Prostate gland (tissue), 2 donors: ENCODE data around the gene MAP3K4. TPM values are rescaled to one million over a fixed set of nuclear protein-coding genes. Genes with fewer than 3 reads are reported as not detected.
"Not testable (repeated sequence)": the region's sequence is repeated elsewhere in the genome, so short reads cannot be mapped to it uniquely, and the experiment has no call there.

Experiments
- DNase-seq: peaks from one replicate; pipeline ENCODE4 v3.0.0-alpha.2; 2019; ENCODE audit warnings: low spot score
- H3K27ac ChIP-seq, 2 donors: fragments of 200-600 bp; sonication (generic); 2 replicates each; pipeline ENCODE4 v1.5.1; 2017 to 2019
- H3K27me3 ChIP-seq: fragments of 200-600 bp; sonication (generic); replicated peaks from 2 replicates; pipeline ENCODE4 v1.5.1; 2019; ENCODE audit not compliant: insufficient read depth
- H3K36me3 ChIP-seq, 2 donors: fragments of 200-600 bp; sonication (generic); 1 replicate in 1 of 2; 2 replicates in 1 of 2; pipeline versions ENCODE4 v1.5.1 to v1.8.1; 2017 to 2019
- H3K4me1 ChIP-seq: fragments of 200-600 bp; sonication (generic); replicated peaks from 2 replicates; pipeline ENCODE4 v1.5.1; 2019
- H3K4me3 ChIP-seq, 2 donors: fragments of 200-600 bp; sonication (generic); 2 replicates each; pipeline ENCODE4 v1.5.1; 2017 to 2019
- H3K9me3 ChIP-seq: fragments of 200-600 bp; sonication (generic); 2 replicates; pipeline ENCODE4 v1.5.1; 2017
- CTCF ChIP-seq, 4 experiments: fragments of 200-600 bp in 2 of 4; fragments of 450-650 bp in 2 of 4; sonication (generic) in 2 of 4; IDR thresholded peaks; 1 replicate in 3 of 4; 2 replicates in 1 of 4; pipeline ENCODE4 v1.5.1; 2016 to 2019; ENCODE audit warnings: antibody characterized with exemption in 4 of 4, mild to moderate bottlenecking in 2 of 4, moderate library complexity in 2 of 4
- POLR2A ChIP-seq: fragments of 450-650 bp; IDR thresholded peaks from one replicate; pipeline ENCODE4 v1.6.1; 2016; ENCODE audit warnings: antibody characterized with exemption, mild to moderate bottlenecking
- POLR2AphosphoS5 ChIP-seq: sonication (generic); formaldehyde crosslinking; IDR thresholded peaks from one replicate; pipeline ENCODE4 v1.6.1; 2017; ENCODE audit warnings: antibody characterized with exemption
- WGBS: methylation state at CpG from one replicate; pipeline ENCODE4 v1.1.5; 2018; 5-methylcytosine and 5-hydroxymethylcytosine counted together
- intact Hi-C: fragments of 100-400 bp; cut with DNase I; formaldehyde crosslinking; loops from one replicate; pipeline ENCODE4 v1.14.2; 2022
- total RNA-seq, 2 donors: library from RNA; depleted of rRNA; stranded (reverse); fragments of >200 nt; gene quantifications; one replicate each; pipeline ENCODE4 v1.1.0, GENCODE V29; 2016

Gene MAP3K4
- total RNA-seq, 2 donors from 2014 or later = 26.2 to 59.2 TPM

- TF ChIP-seq POLR2AphosphoS5 = no peak
- no peak for TF ChIP-seq CTCF (IDR thresholded peaks at IDR 0.05)
- TF ChIP-seq POLR2A = no peak
- H3K4me1 ChIP-seq = no peaks in the 10 kb centered on the region
- no peaks in the 10 kb centered on the region for H3K9me3 ChIP-seq
- DNase-seq = no peak
- no peak overlapping the region for H3K4me3 ChIP-seq
- no peaks in the 10 kb centered on the region for H3K27me3 ChIP-seq
- H3K36me3 ChIP-seq = no peaks in the 10 kb centered on the region
- no peak overlapping the region for H3K27ac ChIP-seq
- WGBS = 27% methylated on average over 1 of the region's 1 CpG
- intact Hi-C loops = no loop called here
These were observed 16.4 kb upstream of the MAP3K4 start for GRCh38 chr6:160975162-160975561.

DNA sequence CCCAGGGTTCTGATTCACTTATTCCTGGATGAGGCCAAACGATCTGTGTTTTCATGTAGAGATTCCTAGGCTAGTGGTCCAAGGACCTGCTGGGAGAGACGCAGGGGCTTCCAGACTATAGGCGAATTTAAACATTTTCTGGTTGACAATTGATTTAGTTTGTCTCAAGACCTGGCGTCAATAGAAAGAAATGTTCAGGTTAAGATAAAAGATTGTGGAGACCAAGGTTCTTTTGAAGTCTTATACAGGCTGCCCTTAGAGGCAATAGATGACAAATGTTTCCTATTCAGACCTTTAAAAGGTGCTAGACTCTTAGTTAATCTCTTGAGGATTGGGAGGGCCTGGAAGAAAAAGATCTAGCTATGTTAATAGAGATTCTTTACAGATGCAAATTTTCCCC lies 15.6 kb upstream of the MAP3K4 start:
- intact Hi-C loops, H3K27me3 ChIP-seq: not testable (repeated sequence)

DNA sequence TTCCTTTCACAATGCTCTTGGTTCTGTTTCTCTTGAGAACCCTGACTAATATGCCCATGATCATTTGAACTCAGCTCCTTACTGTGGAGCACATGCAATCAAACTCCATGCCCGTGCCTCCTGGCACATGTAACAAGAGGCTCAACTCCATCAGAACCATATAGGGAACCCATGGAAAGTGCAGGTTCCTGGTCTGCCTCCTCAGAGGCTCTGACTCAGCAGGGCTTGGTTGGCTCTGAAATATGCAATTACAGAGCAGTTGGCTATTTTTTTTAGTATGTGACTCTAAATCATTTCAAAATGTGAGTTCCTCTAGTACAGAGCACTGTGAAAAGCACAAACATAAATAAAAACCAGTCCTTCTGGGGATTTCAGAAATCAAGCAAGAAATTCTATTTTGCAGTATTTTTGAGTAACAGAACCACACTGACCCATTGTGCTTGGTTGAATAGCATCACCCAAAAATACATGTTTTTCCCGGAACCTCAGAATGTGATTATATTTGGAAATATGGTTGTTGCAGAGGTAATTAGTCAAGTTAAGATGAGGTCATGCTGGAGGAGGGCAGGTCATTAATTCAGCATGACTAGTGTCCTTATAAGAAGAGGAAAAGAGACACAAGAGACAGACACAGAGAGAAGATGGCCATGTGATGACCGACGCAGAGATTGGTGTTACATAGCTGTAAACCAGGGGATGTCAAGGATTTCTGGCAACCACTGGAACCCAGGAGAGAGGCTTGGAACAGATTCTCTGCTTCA lies 13.2 kb upstream of the MAP3K4 start:
- H3K36me3 ChIP-seq = no peaks in the 10 kb centered on the region
- H3K4me3 ChIP-seq = no peak overlapping the region
- TF ChIP-seq POLR2A = no peak
- intact Hi-C loops = no loop called here
- H3K27me3 ChIP-seq = no peaks in the 10 kb centered on the region
- DNase-seq = no peak
- no peaks in the 10 kb centered on the region for H3K4me1 ChIP-seq
- 81% methylated on average over 4 of the region's 4 CpGs for WGBS
- no peak overlapping the region for H3K27ac ChIP-seq
- no peaks in the 10 kb centered on the region for H3K9me3 ChIP-seq

More for the DNA sequence above, 15.6 kb upstream of the MAP3K4 start:
- not testable (repeated sequence) for H3K27ac ChIP-seq, H3K36me3 ChIP-seq, H3K9me3 ChIP-seq, H3K4me1 ChIP-seq, DNase-seq, H3K4me3 ChIP-seq
- 96% methylated on average over 4 of the region's 4 CpGs for WGBS

- 19% methylated on average over 8 of the region's 8 CpGs for WGBS
- TF ChIP-seq POLR2AphosphoS5 = no peak
- TF ChIP-seq CTCF (IDR thresholded peaks at IDR 0.05) = no peak
- no peak for TF ChIP-seq POLR2A
- Histone ChIP-seq H3K27ac (no peak overlapping the region), H3K9me3 (no peaks in the 10 kb centered on the region), H3K27me3 (no peaks in the 10 kb centered on the region), H3K4me3 (no peak overlapping the region), H3K4me1 (no peaks in the 10 kb centered on the region), H3K36me3 (no peaks in the 10 kb centered on the region)
- intact Hi-C loops = no loop called here
- DNase-seq = no peak
These were observed 12.4 kb upstream of the MAP3K4 start for GRCh38 chr6:160979061-160979708.

GRCh38 chr6:160983377-160983948 lies 8.1 kb upstream of the MAP3K4 start:
- H3K4me3 ChIP-seq, H3K36me3 ChIP-seq, H3K27ac ChIP-seq, H3K27me3 ChIP-seq, H3K9me3 ChIP-seq, H3K4me1 ChIP-seq, DNase-seq: not testable (repeated sequence)
- 97% methylated on average over 3 of the region's 3 CpGs for WGBS
- intact Hi-C loops = loop anchor here (10.0 kb wide), 1 partner anchor 49 kb away; no protein-coding TSS in a partner anchor

DNA sequence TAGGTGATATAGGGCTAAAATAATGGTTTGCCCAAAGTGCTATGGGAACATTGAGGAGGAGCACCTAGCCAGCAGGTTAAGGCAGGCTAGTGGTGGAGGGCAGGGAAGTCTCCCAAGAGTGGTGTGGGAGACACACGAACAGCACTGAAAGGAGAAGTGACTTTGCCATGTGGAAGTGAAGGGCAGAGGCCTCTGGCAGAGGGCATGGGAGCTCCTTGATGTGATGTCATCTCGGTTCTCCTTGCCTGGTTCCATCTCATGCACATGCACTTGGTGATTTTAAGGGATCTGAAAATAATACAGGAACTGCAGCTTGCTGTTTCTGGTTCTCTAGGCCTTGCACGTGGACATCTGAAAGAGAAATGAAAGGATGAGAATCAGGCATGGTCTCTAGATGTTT lies 4.7 kb upstream of the MAP3K4 start:
- H3K4me1 ChIP-seq = no peaks in the 10 kb centered on the region
- no peak overlapping the region for H3K27ac ChIP-seq
- TF ChIP-seq POLR2A (no peak), POLR2AphosphoS5 (no peak), CTCF (IDR thresholded peaks at IDR 0.05) (no peak)
- no peaks in the 10 kb centered on the region for H3K27me3 ChIP-seq
- 92% methylated on average over 3 of the region's 3 CpGs for WGBS
- no peak overlapping the region for H3K4me3 ChIP-seq
- intact Hi-C loops = loop anchor here (10.0 kb wide), 1 partner anchor 52 kb away; no protein-coding TSS in a partner anchor
- H3K9me3 ChIP-seq = no peaks in the 10 kb centered on the region
- DNase-seq = no peak
- no peaks in the 10 kb centered on the region for H3K36me3 ChIP-seq
